GM19372 (cell line): Measurements from ENCODE around the gene SLC27A1.

Experiments
- ATAC-seq: cut with Tn5 transposase; IDR thresholded peaks from one replicate; pipeline ENCODE4 v1.9.1; 2021; ENCODE audit warnings: mild to moderate bottlenecking, low read depth, moderate library complexity; ENCODE audit not compliant: unreplicated experiment

The SLC27A1 gene

DNA sequence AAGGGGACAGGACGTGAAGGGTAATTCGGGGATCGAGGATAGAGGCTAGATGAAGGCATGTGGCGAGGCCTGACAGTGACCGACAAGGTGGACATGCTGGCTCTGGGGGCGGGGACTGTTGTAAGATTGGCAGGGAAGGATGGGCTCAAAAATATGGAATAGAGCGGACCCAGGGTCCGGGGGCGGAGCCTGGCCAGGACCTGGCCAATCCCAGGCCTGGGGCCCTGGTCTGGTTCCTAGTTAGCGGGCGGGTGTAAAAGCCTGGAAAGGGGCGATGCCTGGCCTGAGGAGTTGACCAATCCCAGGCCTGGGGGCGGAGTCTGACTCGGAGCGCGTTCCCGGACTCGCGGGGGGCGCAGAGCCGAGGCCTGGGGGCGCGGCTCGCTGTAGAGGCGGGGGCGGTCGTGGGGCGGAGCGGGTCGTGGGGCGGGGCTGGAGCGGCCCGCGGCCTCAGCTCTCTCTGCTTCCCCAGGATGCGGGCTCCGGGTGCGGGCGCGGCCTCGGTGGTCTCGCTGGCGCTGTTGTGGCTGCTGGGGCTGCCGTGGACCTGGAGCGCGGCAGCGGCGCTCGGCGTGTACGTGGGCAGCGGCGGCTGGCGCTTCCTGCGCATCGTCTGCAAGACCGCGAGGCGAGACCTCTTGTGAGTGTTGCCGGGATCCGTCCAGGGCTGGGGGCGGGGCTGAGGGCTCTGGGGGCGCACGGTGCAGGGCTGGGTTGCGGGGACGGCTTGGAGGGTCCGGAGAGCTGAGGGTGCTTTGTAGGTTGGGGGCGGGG is at the start of gene SLC27A1:
Gene SLC27A1, plus strand, starts transcription at position 457 of the 774 bp plus-strand sequence. Its CDS starts 17 bp downstream, at position 474.
- peak; percentile 79 for ATAC-seq

DNA sequence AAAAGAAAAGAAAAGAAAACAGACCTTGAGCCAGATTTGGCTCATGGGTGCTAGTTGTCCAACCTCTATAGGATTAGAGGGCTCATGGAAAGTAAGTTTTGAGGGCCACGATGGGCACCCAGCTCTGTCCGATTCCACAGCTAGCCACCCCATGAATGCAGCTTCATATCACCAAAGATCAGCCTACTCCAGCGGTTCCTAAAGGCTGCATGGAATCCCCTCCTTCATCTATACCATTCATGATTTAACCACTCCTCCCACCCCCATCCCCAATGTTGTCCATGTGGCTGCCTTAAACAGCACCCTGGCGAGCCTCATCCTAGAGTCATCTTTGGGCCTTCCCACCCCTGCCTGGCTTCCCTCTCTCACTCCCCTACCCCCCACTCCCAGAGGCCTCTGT is 48.4 kb upstream of the SLC27A1 start:
- ATAC-seq: no peak

DNA sequence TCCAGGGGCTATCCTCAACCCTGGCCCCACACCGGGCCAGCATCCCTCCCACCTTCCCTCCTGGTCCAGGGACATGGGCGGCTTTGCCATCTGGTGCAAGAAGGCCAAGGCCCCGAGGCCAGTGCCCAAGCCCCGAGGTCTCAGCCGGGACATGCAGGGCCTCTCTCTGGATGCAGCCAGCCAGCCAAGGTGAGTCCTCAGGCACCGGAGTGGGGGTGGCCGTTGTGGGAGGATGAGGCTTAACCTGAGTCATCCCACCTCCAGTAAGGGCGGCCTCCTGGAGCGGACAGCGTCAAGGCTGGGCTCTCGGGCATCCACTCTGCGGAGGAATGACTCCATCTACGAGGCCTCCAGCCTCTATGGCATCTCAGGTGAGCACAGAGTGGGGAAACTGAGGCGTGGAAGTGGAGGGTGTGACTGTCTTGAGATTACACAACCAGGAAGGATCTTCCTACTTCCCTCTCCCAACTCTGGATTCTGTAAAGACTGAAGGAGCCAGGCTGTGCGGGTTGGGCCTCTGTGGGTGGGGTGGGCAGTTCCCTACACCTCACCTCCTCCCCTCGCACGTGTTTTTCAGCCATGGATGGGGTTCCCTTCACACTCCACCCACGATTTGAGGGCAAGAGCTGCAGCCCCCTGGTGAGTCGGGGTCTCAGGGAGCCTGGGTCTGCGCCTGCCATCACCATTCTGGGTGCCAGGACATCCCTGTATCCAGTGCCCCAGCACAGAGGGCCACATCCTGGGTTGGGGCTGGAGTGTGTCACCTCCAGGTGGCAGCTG is 46.7 kb upstream of the SLC27A1 start:
- ATAC-seq: no peak

DNA sequence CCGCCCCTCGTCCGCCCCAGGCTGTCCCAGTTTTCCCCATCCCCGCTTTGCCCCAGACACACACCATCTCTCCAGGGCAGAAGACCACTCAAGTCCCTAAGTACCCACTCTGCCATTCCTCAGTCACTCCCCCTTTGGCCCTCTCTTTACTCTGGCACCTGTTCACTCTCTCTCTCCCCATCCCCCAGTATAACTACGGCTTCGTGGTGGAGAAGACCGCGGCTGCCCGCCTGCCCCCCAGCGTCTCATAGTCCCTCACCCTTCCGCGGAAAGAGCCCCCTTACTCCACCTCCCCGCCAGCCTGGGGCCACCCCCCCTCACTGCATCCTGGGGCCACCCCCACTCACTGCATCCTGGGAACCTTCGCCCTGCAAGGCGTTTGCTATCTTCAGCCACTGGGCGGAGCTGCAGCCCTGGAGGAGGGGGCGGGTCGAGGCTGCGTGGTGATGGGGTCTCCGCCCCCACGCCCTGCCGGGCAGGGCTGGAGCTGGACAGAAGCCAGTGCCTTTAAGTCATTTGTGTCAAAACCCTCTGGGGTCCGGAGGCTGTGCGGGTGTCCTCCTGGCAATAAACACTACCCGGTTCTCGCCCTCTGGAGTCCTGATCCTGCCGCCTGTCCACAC is 45.5 kb upstream of the SLC27A1 start:
- ATAC-seq: no peak

DNA sequence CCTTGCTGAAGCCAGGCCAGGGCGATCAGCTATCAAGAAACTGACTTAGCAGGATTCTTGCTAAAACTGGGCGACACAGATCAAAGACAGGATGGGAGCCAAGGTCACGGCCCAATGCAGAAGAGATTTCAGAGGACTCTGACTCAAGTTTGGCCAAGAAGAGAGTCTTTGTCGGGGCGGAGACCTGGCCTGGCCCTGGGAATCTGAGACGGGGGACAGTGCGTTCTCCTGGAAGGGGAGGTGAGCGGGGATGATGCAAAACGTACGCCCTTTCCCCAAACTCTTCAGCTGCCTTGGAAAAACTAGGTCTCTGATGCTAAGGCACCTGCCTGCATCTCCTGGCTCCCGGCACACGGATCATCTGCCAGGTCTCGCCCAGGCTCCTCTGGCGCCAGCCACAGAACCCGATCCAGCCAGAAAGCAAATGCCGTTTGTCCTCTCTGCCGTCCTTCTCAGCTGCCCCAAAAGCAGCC is 40.6 kb upstream of the SLC27A1 start:
- ATAC-seq: no peak

DNA sequence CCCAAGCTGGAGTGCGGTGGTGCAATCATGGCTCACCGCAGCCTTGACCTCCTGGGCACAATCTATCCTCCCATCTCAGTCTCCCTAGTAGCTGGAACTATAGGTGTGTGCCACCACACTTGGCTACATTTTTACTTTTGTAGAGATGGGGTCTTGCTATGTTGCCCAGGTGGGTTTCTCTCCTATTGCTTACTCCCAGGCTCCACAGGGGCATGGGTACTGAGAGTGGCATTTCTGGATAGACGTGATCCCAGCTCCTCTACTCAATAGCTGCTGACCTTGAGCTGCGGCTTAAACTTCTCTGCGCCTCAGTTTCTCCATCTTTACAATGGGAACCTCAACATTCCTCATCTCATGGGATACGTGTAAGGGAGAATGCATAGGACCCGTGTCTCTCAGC is 38.9 kb upstream of the SLC27A1 start:
- ATAC-seq: no peak

DNA sequence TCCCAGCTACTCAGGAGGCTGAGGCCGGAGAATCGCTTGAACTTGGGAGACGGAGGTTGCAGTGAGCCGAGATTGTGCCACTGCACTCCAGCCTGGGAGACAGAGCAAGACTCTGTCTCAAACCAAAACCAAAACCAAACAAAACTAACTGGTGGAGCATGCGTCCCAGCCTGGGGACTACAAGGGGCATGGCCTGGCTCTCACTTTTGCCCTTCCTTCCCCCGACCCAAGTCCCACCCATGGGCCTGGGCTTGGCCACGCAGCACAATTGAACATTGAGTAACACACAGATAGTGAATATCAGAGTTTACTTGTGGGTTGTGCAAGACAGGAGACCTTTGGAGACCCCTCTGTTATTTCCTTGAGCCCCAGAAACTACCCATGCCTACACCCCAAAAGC is 35.1 kb upstream of the SLC27A1 start:
- no peak for ATAC-seq

DNA sequence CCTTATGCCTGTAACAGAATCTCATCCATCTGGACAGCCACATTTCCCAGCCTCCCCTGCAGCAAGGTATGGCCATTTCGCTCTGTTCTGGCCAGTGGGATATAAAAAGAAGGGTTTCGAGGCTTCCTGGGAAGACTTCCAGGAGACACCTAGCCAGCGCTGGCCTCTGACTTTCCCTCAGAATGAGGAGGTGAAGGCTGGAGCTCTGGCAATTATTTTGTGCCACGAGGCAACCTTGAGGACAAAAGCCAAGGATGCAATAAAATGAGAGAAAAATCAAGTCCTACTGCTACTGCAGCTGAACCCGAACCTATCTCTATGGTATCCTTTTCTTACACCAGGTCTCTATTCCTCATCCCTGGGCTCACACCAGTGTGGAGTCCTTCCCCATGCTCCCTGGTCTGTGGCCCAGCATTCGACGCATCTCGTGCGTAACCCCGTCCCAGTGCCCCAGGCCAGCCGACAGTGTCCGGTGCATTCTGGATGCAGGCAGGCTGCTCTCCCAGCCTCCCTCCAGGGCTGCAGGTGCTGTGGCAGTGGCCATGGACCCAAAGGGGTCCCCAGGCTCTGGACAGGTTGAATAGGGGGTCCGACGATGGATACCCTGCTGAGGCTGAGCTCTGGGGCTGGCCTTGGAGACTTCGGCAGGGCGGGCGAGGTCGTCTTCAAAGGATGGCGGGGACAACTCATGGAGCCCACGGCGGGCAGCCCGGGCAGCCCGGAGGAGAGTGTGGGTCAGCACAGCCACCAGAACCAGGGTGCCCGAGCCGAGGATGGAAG is 34.0 kb upstream of the SLC27A1 start:
- no peak for ATAC-seq

DNA sequence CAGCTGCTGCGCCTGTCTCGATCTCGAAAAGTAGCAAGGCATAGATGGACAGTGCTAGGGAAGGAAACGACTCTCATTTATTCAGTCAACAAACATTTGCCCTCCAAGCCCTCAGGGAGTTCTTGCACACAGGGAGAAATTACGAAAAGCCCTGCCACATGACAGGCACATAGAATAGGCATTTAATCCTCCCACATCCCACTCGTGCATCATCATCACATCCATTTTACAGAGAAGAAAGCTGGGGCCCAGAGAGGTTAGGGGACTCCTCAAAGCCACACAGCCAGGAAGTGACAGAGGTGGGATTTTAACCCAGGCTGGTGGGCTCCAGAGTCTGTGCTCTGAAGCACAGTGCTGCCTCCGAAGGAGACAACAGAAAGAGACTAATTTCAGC is 33.5 kb upstream of the SLC27A1 start:
- ATAC-seq: no peak

DNA sequence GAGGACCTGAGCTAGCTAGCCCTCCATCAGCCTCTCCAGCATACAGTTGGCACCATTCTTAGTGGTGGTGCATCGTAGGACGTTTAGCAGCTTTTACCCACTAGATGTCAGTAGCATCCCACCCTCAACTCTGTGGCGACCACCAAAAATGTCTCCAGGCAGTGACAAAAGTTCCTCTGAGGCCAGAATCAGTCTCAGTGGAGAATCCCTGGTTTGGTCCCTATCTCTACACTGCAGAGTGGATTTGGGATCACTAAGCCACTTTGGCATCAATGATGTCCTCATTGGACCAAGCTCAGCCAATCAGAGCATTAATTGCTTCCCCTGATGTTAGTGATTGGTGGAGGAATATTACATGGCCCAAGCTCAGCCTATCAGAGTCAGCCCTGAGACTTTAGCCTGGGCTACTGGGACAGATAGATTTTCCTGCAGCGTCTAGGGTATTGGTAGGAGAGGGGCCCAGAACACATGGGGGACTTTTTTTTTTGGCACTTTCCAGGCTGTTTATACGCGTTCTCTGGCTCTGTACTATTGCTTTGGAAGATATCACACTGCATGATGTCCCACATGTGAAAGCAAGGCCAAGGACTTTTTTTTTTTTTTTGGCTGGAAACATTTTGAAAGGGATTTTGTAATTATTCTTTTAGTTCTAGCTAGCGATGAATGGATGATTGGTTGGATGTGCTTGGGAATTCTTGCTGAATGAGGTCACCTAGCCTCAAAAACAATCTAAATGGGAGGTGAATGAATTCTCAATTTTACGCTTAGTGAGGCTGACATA is 28.9 kb upstream of the SLC27A1 start:
- no peak for ATAC-seq

DNA sequence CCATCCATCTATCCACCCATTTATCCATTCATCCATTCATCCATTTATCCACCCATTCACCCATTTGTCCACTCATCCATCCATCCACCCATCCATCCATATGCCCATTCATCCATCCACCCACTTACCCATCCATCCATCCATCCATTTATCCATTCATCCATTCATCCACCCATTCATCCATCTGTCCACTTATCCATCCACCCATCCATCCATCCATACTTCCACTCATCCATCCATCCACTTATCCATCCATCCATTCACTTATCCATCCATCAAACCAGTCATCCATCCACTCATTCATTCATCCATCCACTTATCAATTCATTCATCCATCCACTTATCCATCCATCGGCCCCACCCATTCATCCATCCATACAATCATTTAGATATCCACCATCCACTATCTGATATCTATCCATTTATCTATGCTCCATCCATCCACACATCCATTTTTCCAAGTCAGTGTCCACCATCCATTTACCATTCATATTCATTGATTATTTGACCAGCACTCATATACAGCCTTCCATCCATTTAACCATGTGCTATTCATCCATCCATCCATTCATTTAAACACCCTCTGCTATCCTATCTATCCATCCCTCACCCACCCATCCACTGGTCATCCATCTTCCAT is 24.7 kb upstream of the SLC27A1 start:
- no peak for ATAC-seq

DNA sequence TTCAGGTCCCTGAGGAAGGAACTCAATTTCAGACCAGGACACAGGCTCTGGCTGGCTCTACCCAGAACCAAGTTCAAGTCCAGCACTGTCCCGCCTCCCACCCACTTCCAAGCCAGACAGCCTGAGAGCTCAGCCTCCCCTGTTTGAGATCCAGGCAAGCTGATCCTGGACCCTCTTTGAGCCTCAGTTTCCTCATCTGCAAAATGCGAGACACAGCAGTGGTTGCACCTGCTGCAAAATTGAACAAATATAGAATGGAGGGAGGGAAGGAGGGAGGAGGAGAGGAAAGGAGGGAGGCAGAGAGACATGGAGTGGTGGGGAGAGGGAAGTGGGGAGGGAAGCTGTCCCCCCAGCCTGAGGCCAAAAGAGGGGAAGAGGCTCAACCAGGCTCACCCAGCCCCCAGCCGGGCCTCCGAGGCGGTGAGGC is 22.6 kb upstream of the SLC27A1 start:
- ATAC-seq: no peak

DNA sequence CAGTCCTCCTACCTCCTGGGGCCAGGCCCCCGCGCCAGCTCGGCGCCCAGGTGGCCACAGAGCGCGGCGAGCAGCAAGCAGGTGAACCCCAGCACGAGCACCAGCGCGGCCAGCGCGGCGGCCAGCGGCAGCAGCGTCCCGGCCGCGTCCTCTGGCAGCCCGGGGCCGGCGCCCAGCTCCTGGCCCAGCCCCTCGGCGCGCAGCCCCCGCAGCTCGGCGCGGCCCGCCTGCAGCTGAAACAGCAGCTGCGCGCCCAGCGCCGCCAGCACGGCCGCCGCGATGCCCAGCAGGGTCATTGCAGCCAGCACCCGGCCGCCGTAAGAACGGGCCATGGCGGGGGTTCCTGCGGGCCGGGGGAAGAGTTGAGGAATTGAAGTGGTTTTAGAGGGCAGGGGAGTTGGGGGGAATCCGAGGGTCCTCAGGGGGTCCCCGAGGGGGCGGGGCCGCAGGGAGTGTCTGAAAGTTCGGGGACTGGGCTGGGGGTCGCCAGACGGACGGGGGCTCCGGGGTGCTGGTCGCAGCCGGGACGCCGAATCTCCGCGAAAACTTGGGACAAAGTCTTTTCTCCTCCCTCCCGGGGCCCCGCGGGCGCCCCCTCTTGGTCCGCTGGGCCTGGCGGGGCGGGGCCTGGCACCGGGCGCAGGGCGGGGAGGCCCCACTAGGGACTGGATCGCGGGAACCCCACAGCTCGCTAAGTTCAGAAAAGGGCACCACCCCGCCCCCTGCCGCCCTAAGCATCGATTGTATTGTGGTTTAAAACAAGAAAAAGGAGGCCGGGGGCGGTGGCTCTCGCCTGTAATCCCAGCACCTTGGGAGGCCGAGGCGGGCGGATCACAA is 22.0 kb upstream of the SLC27A1 start, which contains the start of gene TMEM221:
Gene TMEM221, minus strand, starts transcription at position 538 of the 837 bp plus-strand sequence. Its CDS starts 206 bp downstream, at position 332.
- no peak for ATAC-seq

DNA sequence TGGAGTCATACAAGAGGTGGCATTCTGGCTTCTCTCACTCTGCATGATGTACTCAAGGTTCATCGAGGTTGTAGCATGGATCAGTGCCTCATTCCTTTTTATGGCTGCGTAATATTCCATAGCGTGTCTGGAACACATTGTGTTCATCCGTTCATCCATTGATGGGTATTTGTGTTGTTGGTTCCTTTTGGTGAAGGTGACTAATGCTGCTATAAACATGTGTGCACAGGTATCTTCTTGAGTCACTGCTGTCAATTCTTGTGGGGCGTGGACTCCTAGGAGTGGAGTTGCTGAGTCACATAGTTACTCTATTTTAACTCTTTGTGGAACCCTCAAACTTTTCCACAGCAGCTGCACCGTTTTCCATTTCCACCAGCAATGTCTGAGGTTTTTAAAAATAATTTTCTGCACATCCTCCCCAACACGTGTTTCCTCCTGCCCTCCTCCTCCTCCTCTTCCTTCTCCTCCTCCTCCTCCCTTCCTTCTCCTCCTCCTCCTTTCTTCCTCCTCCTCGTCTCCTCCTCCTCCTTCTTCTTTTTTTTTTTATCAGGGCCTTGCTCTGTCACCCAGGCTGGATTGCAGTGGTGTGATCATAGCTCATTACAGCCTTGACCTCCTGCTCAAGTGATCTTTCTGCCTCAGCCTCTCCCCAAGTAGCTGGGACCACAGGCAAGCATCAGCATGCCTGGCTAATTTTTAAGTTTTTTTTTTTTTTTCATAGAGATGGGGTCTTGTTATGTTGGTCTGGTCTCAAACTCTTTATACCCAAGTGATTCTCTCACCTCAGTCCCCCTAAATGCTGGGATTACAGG is 19.9 kb upstream of the SLC27A1 start:
- no peak for ATAC-seq

DNA sequence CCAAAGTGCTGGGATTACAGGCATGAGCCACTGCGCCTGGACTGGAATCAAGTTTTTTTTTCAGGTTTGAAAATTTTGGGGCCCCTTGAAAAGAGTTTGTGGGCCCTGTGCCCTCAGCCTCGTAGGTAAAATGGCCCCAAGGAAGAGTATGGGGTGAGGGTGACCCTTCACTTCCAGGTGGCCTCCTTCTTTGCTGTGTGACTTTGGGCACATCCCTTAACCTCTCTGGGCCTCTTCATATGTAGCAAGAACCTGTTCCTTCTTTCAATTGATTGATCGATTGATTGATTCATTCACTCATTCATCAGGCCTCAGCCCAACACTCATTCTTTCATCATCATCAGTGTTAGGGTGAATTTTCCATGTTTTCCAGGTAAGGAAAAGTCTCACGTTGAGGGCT is 18.5 kb upstream of the SLC27A1 start:
- ATAC-seq: no peak

DNA sequence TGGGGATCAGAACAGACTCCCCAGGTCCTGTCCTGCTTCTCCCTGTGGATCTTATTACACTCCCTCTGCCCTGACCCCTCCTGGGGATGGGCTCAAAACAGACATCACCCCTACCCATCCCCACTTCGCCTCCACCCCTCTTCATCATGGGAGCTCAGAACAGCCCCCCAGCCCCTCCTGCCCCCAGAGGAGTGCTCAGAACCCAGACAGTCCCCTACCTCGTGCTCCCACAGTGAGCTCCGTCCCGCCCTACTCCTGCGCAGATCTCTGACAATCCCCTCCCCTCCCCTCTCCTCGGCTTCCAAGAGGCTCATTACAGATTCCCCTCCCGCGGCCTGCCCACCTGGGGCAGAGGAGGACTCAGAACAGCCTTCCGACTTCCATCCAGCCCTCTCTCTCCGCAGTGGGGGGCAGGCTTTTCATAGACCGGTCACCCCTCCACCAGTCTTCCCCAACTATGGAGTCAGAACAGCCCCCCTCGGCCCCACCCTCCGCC is 15.7 kb upstream of the SLC27A1 start:
- no peak for ATAC-seq
